Tibial nerve (tissue), 3 donors: ENCODE measurements around the gene PAPPA2.

Experiments
- POLR2A ChIP-seq, 2 donors: fragments of 450-650 bp; IDR thresholded peaks; one replicate each; pipeline ENCODE4 v1.6.1; 2017; ENCODE audit warnings: antibody characterized with exemption in 2 of 2, mild to moderate bottlenecking in 2 of 2, moderate library complexity in 2 of 2
- TF ChIP-seq, protein P1 (sequence below), 5 experiments: fragments of 200-600 bp in 3 of 5; fragments of 450-650 bp in 2 of 5; sonication (generic) in 3 of 5; IDR thresholded peaks; one replicate each; pipeline ENCODE4 v1.5.1; 2016 to 2019; ENCODE audit warnings: antibody characterized with exemption in 5 of 5, mild to moderate bottlenecking in 3 of 5, moderate library complexity in 2 of 5

GRCh38 chr1:176567190-176567794 is 104.3 kb downstream of the PAPPA2 start:
- TF ChIP-seq, protein P1, sequence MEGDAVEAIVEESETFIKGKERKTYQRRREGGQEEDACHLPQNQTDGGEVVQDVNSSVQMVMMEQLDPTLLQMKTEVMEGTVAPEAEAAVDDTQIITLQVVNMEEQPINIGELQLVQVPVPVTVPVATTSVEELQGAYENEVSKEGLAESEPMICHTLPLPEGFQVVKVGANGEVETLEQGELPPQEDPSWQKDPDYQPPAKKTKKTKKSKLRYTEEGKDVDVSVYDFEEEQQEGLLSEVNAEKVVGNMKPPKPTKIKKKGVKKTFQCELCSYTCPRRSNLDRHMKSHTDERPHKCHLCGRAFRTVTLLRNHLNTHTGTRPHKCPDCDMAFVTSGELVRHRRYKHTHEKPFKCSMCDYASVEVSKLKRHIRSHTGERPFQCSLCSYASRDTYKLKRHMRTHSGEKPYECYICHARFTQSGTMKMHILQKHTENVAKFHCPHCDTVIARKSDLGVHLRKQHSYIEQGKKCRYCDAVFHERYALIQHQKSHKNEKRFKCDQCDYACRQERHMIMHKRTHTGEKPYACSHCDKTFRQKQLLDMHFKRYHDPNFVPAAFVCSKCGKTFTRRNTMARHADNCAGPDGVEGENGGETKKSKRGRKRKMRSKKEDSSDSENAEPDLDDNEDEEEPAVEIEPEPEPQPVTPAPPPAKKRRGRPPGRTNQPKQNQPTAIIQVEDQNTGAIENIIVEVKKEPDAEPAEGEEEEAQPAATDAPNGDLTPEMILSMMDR (IDR thresholded peaks at IDR 0.05), result no peak
- TF ChIP-seq POLR2A (IDR thresholded peaks at IDR 0.05), result no peak
